HG02759 (cell line): ENCODE measurements around the gene GSG1.
"Not testable (repeated sequence)": the region's sequence is repeated elsewhere in the genome, so short reads cannot be mapped to it uniquely, and the experiment has no call there.

Experiments used
- ATAC-seq: cut with Tn5 transposase; IDR thresholded peaks from one replicate; pipeline ENCODE4 v1.9.1; 2021; ENCODE audit warnings: mild to moderate bottlenecking, moderate library complexity; ENCODE audit not compliant: unreplicated experiment

GSG1 gene

DNA sequence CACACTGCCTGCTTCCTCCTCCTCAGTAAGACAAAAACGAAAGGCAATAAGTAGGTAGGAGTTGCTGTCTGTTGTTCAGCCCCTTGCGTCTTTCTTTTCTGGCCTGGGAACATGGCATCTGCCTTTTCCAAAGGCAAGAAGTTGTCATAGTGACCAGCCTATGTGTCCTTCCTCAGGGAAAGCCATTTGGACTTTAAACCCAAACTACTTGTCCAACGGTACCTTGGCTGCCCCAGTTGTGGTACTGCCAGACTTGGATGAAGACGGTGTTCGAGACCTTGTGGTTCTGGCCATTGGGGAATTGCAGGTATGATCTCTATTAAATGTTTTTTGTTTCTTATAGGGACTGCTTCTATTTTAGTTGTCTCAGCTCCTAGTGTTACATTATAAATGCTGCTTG, 40.8 kb downstream of the GSG1 start:
- no peak for ATAC-seq

DNA sequence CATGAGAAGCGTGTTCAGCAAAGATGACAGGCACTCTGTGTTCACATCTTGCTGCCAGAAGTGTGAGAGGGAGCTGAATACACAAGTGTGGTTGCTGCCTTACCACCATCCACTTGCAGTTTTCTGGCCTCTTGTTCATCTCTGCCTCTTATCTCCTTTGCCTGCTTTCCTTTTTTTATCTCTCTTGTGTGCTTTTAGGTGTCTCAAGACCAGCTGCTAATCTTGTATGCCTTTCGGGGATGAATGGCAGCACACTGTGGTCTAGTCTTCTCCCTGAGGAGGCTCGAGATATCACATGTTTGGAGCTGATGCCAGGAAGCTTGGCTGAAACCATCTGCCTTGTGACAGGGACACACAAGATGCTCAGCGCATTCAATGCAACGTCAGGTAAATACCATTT, 42.1 kb downstream of the GSG1 start:
- ATAC-seq = no peak

DNA sequence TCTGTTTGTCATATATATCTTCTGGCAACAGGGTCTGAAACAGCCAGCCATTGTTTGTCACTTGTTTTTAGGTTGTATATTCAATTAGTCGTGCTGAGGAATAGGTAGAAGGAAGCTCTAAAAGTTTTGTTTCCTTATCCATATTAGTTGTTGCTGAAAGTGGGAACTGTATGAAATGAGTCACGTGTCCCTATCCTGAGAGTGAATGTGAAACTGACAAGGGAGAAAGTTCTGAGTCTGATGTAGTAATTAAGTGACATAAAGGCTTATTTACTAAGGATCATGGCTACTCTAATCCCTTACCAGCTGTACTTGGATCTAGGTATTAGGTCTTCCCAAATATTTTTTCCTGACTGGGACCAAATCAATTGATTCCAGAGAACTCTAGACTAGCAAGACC, 42.9 kb downstream of the GSG1 start:
- ATAC-seq = no peak

DNA sequence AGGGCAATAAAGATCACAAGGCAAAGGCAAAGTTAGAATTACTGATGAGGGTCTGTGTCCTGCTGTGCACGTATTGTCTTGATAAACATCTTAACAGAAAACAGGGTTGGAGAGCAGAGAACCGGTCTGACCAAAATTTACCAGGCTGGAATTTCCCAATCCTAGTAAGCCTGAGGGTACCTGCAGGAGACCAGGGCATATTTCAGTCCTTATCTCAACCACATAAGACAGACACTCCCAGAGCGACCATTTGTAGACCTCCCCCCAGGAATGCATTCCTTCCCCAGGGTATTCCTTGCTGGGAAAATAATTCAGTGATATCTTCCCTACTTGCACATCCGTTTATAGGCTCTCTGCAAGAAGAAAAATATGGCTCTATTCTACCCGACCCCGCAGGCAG, 49.9 kb downstream of the GSG1 start:
- not testable (repeated sequence) for ATAC-seq

DNA sequence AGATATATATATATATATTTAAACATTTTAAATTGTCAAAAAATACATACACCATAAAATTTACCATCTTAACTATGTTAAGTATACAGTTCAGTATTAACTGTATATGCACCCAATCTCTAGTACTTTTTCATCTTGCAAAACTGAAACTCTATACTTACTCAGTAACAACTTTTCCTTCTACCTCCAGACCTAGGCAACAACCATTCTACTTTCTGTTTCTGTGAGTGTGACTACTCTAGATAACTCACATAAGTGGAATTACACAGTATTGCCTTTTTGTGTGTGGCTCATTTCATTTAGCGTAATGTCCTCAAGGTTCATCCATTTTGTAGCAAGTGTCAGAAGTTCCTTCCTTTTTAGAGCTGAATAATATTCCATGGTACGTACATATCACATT, 51.0 kb downstream of the GSG1 start:
- no peak for ATAC-seq

DNA sequence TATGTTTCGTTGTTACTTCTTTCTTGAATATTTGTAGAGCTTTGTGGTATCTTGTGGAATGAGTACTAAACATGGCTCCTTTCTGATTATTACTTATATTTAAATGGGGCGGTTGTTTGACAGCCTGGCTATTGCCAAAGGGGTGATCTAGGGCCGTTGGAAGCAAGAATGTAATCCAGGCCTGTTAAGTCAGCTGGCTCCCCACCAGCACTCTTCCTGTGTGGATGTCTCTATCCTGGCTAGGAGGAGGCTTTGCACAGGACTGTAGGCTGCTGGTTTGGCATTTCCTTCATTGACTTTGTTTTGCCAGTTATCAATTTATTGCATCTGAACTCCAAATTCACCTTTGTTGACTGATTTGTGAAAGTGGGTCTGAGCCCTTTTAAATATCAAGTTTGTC, 53.7 kb downstream of the GSG1 start:
- ATAC-seq = no peak

DNA sequence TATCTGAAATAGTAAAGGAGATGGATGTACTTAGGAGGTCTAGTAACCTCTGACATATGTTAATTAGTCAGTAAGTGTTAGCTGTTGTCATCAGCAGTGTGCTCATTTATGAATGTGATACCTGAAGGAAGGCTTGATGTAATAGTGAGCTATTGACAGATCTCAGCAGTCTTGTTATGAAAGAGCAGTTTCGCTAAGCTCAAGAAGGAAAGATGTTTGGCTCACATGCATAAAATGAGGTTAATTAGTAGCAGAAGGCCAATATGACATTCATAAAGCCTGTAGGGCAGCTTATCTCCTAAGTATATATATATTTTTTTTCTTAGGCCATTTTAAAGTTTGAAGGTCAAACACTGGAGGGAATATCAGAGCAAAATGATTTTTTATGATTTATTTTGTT, 56.5 kb downstream of the GSG1 start:
- peak; percentile 42 for ATAC-seq

DNA sequence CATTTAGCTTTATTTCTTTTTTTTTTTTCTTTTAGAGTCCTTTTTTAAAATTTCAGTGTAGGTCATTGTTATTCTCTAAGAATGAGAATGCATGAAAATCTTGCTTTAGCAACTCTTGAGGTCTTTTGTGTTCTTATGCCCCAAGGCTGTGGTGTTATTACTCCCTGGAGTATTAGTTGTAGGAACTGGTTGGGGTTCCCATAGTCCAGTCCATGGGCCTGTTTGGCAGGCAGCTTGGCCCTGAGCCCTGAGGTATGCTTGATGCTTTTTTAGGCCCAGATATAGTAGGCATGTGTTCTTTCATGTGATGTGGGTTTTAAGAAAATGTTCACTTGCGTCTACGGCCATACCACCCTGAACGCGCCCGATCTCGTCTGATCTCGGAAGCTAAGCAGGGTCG, 57.7 kb downstream of the GSG1 start:
- ATAC-seq = no peak

DNA sequence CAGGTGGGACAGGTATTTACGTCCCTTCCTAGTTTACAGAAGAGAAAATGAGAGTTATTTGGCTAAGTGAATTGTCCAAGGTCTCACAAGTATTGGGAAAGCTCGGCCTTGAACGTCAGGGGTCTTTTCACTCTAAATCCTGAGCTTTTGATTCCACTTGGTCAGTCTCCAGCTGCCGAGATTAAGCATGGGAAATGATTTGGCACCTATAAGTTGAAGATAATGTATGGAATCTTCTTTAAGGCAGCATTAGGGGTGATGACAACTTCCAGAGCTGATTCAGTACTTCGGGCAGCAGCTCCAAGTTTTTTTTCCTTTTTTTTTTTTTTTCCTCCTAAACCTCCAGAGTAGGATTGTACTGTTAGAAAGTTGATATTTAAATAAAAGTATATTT, 58.6 kb downstream of the GSG1 start:
- no peak for ATAC-seq

DNA sequence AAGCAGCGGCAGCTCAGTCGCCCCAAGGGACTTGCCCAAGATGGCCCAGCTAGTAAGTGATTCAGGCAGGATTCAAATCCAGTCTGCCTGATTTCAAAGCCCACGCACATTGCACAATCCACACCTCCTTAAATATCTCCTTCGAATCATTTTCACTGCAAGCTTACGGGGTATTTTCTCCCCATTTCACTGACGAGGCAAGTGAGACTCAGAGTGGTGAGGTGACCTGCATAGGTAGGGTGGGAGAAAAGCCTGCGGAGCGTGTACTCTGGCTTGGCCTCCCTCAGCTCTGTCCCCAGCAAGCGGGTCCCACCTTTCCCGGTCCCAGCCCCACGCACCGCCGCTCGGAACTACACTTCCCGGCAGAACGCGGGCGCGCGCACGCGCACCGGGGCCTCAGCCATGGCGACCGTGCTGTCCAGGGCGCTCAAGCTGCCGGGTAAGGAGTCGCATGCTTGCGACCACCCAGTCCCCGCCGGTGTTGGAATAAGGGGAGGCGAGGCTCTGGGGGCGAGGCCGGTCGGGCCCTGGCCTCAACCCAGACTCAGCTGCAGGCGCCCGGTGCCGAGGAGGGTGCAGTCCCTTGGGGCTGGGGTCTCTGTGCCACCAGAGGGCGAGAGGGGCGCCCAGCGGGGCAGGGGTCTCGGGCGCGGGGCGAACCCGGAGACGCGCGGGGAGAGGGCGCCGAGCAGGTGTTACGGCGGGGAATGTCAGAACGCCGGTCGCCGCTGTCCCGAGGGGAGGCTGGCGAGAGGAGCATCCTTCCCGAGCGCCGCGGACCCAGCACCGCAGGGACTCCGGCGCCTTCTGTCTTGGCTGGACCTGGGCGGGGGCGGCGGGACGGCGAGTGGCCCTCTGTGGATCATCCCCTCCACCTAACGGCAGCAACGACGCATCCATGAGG, 59.2 kb downstream of the GSG1 start, which contains the start of gene FAM234B:
Gene FAM234B (plus strand): TSS at position 380 of the 904 bp plus-strand sequence. CDS start 23 bp downstream, at position 403.
- ATAC-seq = peak; percentile 92

DNA sequence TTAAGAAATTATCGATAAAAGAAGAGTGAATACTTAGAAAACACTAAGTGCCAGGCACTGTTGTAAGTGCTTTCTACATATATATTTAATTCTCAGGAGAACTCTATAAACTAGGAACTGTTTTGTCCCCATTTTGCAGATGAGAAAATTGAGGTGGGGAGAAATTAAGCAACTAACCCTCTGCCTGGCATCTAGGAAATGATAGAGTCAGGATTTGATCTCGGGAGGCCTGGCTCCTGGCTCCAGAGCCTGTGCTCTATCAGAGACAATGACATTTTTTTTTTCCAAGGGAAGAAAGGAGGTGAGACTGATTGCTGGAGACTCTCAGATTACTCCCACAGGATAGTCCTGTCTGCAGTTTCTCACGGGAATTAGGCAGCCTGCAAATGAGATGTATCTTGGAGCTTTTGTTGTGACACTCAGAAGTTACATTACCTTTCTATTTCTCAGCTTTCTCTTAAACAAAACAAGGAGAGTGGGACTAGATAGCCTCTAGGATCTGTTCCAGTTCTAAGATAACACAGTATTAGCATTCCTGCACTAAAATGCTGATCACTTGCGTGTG, 60.7 kb downstream of the GSG1 start:
- ATAC-seq = no peak

DNA sequence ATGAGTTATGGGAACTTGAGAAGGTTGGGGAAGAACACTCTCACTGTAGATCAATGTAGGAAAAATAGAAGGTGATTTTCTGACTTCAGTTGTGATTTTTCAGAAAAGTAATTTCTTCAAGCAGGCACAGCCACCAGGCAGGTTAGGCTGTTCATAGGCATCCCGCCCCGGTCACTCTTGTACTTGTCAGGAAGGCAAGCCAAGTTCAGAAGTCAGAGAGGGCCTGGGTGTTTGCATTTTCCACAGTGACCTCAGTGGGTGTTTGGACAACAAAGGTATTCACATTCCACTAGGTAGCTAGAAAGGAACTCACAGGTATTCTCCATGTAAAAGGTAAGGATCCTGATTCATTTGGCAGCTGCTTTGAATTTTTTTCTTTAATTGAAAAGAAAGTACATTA, 62.2 kb downstream of the GSG1 start:
- no peak for ATAC-seq

DNA sequence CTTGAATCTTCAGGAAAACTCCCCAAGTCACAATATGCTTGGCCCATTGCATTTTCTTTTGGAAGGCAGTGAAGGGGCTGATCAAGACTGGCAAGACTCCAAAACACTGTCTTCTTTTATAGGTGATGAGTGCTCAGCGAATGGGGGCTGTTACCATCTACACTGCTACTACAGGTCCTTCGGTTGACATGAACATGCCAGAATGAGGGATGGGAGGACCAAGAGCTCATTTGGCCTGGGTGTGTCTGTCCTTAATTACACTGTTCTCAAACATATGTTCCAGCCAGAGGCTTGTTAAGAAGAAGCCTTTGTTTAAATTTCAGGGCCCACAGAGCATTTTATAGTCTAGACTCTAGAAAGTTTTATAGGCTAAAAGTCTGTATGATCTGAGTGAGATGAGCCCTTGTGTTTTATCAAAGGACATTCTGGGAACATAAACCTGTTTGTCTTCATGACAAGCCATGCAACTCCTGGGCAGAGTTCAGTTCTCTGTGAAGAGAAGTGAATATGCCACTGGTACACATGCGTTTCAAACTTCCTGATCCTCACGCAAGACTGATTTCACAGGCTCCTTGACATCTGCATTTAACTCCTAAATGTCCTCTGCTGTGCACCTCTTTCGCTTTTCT, 64.0 kb downstream of the GSG1 start:
- no peak for ATAC-seq

DNA sequence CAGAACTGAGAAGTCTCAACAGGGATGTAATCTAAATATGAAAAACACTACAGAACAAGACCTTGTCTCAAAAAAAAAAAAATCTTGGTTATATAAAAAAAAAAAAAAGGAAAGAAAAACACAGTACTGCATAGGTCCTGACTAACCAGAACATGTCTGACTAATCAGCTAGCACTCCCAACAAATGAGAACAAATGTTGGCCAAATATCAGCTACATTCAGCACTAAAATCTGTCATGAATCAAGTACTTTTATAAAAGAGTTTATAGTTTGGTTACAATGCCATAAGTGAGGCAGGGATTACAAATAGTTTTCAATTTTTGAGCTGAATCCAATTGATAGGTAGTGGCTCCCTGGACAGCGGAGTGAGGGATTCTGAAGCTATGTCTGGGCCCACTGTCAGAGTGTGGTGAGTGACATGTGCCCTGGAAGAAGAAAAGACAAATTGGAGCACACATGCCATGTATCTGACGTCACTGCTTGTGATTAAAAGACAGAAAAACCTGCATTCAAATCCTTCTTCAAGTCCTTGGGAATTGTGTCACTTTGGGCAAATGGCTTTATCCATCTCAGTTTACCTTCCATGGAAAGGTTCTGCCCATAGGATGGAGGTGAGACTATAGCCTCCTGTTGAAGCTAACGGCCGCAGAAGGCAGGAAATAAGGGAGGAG, 64.8 kb downstream of the GSG1 start:
- no peak for ATAC-seq

DNA sequence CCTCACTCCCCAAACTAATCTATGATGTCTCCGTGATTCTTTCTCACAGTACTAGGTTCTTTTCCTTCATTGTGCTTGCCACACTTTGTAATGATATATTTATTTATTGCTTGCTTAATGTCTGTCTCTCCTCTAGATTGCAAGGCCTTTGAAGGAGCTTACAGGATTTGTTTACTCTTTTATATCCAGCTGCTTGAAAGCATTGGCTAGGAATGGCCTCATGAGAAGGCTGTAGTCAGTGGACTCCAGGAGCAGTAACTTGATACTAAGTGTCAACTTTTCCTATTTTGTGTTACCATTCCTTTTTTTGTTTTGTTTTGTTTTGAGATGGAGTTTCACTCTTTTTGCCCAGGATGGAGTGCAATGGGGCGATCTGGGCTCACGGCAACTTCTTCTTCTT, 66.6 kb downstream of the GSG1 start:
- ATAC-seq = no peak

DNA sequence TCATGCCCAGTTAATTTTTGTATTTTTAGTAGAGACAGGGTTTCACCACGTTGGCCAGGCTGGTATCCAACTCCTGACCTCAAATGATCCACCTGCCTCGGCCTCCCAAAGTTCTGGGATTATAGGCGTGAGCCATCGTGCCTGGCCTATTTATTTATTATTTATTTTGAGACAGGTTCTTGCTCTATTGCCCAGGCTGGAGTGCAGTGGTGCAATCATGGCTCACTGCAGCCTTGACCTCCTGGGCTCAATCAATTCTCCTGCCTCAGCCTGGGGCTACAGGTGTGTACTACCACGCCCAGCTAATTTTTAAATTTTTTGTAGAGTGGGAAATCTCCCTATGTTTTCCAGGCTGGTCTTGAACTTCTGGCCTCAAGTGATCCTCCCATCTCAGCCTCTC, 68.1 kb downstream of the GSG1 start:
- ATAC-seq = not testable (repeated sequence)
